GM21367 (cell line): Measurements from ENCODE around the gene PNPLA7.
"Not testable (repeated sequence)": the region's sequence is repeated elsewhere in the genome, so short reads cannot be mapped to it uniquely, and the experiment has no call there.

ENCODE experiments used
- ATAC-seq: cut with Tn5 transposase; IDR thresholded peaks from one replicate; pipeline ENCODE4 v1.9.1; 2021; ENCODE audit not compliant: unreplicated experiment

PNPLA7 gene

DNA sequence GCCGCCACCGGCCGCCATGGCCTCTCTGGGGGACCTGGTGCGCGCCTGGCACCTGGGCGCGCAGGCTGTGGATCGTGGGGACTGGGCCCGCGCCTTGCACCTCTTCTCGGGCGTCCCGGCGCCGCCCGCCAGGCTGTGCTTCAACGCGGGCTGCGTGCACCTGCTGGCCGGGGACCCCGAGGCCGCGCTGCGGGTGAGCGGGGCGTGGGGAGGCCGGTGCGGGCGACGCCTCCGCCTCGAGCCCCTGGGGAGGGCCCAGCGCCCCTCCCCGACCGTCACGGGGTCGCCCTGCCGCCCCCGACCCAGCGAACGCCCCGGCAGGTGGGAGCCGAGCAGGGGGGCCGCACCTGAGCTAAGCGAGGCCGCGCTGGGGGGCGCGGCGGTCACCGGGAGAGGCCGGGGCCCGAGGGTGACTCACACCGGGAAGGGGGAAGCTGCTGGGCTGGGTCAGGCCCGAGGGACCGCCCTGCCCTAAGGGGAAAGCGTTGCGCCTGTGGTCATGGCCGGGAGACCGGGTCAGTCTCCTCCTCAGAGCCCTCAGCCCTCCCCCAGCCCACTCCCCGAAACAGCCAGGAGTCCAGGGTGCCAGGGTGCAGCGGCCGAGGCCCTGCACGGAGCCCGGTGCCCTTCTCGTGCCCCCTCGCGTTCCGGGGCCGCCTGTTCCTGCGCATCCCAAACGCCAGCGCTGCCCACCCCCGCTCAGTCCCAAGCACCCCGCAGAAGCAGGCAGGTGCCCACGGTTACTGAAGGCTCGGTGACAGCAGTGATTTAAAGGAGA lies 126.5 kb downstream of the PNPLA7 start:
- peak; percentile 13 for ATAC-seq

DNA sequence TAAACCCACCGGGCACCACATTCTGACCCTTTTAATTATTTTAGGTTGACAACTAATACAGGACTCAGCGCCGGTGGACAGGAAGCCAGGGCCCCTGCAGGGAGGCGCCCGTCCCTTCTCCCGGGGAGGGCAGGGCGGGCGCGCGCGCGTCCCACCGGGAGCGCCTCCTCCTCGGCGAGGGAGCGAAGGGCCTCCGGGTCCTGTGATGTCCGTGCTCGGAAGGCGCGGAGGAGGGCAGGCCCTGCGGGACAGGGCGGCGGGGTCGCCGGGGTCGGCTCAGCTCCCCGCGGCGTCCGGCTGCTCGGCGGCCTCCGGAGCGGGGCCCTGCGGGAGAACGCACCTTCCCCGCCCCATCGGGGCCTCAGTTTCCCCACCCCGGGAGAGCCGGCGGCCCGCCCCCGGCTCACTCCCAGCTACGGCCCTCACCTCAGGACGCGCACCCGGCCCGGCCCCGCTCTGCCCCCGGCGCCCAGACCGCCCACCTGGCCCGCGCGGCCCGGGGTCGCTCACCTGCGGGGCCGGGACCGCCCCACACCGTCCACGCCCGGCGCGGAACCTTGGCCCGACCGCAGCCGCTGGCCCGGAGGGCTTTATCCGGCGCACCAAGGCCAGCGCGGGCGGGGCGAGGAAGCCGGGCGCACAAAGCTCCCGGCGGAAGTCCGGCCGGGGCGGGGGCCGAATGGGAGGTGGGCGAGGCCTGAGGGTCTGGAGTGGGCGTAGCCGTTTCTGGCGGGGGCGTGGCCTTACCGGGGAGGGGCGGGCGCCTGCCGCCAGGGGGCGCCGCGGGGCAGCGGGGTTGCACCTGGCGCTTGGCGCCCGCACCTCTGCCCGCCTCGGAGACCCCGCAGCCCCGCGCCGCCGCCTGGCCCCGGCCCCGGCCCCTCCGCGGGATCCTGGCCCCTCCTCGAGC lies 127.3 kb downstream of the PNPLA7 start, which contains the start of the genes EXD3 and NOXA1:
Gene EXD3, minus strand, starts transcription at position 559 of the 910 bp plus-strand sequence. CDS start 27,805 bp downstream, outside the sequence.
Gene NOXA1, plus strand, starts transcription at position 790 of the 910 bp plus-strand sequence. CDS start 137 bp downstream, outside the sequence.
- peak; percentile 79 for ATAC-seq

DNA sequence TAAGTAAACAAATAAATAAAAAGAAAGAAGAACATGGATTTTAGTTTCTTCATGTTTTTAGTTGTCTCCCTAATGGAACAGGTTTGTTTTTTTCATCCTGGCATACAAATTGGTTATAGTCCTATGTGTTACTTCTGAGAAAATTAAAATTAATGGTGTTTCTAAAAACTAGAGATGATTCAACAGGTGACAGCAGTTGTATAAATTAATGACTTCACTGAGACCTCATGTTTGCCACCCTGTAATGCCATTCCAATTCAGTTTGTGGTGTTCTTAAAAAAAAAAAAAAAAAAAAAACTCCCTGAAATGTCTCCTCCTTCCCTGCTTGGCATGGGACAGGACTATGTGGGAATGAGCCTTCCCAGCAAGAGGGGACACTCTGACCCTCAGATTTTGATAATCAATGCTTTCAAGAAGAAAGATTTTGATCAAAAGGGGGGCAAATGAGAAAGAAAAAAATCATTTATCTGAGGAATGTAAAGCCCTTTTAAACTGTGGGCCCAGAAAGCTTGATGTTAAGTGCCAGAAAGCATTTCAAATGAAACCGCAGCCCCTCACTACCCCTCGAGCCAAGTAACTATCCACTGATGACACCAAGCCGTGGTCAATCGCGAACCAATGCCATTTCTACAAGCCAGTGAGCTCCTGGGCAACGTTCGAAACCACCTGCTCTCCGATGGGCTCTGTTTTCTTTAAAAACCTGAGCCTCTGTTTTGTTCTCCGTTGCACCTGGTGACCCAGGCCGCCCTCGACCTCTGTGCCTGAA lies 128.2 kb downstream of the PNPLA7 start:
- no peak for ATAC-seq

DNA sequence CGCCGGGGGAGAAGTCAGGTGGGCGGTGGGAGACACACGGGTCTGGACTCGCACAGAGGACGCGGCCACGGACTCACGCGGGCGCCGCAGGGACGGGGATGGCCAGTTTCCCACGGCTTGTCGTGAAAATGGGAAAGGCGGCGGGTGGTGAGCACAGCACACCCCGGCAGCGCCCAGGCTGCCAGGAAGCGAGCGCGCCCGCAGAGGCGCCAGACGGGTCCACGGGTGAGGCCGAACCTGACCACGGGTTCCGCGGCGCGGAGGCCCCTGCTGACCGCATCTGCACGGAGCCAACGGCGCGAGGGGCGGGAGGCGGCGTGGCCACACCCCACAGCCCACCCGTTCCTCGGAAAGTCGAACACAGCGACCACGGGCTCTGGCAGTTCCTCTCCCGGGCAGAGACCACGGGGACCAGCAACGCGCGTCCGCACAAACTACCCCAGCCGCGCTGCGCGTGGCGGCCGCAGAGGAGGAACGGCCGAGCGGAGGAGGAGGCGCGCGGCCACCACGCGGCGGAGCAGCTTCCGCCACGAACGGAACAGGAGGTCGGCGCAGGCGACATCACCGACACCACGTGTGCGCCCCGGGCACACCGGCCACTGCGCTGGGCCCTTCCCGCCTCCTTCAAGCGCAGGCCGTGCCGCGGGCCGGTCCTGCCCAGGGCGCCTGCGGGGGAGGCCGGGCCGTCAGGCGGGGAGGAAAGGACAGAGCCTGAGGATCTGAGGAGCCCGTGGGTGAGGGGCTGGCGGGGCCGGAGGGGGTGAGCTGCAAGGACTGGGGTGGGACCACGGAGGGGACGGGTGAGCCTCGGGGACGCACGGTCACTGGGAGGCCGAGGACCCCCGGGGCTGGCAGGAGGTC lies 132.8 kb downstream of the PNPLA7 start:
- no peak for ATAC-seq

DNA sequence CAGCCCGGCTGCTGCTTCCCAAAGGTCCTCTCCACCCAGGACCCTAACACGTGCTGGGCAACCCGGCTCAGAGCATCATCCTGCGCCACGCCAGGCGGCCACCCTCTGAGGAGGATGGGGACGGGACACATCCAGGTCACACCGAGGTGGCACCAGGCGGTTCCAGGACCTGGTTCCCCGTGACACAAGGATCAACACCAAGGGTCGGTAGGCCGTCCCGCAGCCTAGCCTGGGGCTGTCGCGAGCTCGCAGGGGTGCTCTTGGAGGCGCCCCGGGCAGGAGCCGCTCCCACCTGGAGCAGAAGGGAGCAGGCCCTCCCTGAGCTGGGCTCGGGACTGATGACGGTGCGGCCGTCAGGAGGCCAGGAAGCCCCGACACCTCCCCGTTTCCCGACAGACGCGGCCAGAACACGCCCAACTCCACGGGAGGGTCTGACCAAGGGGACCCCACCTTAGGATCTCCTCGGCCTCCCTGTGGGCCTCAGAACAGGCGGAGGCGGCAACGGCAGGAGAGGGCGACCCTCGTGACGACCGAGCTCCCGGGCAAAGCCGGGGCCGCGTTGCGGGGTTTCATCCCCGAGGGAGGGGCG lies 133.5 kb downstream of the PNPLA7 start:
- ATAC-seq, result no peak

DNA sequence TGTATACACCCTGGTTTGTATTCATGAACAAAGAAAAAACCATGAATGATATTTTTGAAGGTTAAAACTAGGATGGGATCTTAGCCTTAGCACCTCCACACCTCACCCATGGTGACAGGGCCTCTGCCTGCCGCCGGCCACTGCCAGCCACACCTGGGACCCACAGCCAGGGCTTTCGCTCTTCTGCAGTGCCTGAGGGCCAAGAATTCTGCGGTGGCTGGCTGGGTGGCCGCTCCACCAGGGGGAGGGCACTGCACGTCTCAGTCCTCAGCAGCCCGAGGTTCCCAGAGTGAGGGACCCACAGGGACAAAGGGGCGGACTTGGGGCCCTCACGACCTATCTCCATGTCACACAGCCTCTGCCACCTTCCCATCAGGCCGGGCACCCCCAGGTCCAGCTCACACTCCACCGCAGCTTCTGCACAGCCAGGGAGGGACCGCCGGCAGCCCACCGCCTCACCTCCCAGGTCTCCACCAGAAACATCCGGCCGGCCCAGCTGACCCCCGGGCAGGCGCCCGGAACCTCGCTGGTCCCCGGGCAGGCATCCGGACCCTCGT lies 134.1 kb downstream of the PNPLA7 start:
- no peak for ATAC-seq

DNA sequence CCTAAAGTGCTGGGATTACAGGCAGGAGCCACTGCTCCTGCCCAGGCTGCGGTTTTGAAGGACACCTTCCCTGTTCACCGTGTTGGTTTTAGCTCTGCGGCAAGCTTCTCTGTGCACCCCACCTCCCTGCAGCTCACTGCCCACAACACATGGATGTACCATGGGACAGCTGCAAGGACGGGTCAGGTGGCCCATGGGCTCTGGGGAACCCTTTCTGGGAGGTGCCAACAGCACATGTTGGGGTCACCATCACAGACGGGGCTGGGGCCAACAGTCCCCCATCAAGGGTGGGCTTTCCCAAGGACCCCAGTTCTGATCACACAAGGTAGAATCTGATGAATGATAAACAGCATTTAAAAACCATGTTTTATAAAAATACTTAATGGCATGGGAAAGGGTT lies 134.8 kb downstream of the PNPLA7 start:
- no peak for ATAC-seq

DNA sequence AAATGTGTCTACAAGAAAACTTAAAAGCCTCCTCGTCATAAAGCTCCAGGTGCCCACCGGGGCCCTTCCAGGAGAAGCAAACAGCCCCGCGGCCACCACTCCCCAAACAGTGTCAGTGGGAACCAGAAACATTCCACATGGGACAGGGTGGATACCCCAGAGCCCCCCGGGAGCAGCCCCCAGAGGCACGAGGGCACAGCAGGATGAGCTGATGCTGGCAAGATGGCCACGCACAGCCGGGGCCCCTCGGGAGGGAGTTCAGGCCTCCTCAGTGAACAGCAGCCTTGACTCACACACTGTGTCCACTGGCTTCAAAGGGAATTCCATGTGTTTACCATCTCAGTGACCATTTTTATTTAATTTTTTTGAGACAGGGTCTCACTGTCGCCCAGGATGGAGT lies 137.8 kb downstream of the PNPLA7 start:
- ATAC-seq, result no peak

DNA sequence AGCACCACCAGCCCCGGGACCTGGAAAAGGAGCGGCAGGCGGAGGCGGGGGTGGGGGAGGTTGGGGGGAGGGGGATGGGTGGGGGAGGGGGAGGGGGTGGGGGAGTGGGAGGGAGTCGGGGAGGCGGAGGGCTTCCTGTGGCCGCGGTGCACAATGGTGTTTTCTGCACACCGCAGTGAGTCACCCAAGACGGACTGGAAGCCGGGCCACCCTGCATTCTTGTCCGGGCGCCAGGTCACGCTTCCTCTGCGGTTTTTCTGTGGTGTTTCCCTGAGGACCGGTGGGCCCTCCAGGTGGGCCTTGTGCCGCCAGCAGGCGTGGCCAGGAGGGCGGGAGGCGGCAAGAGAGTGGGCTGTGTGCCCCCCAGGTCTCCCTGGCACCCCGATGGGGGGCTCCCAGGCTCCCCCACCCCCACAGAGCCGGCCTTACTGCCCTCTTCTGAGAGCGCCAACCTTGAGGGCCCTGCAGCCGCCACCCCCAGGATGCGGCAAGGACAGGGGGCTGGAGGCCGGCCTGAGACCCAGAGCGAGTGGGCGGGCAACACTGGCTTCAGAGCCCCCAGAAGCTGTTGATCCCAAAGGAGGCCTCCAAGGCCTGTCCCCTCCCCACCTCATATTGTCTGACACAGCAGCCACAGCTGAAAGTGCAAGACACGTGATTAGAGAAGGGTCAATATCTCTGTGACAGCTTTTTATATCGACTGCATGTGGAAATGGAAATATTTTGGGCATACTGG lies 138.4 kb downstream of the PNPLA7 start:
- ATAC-seq, result no peak

DNA sequence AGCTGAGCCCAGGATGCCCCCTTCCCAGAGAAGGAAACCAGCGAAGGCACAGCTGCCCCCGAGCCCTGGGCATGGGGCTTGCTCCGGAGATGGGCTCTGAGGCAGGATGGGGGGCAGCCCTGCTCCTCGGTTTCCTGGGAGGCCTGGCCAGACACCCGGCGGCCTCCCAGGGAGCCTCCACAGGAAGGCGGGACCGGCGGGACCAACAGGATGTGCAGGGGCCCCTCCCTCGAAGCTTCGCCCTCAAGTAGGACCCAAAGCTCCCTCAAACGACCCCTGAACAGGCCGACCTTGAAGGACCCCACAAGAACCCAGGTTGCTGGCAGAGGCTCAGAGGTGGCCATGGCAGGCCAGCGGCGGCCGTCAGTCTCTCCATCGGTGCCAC lies 138.9 kb downstream of the PNPLA7 start:
- ATAC-seq, result no peak

DNA sequence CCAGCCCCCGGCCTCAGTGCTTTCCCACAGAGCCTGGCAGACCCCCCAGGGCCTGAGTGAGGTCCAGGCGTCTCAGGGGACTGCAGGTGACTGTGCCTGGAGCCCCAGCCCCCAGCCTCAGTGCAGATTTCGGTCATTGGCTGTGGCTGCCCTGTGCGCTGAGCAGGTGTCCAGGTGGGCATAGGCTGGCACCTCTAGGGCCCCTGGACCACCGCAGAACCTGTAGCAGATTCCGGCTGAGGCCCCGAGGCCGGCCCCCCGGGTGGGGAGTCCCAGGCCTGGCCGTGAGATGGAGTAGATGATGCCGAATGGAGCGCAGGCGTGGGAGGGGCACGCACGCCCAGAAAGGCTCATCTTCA lies 139.3 kb downstream of the PNPLA7 start:
- no peak for ATAC-seq

DNA sequence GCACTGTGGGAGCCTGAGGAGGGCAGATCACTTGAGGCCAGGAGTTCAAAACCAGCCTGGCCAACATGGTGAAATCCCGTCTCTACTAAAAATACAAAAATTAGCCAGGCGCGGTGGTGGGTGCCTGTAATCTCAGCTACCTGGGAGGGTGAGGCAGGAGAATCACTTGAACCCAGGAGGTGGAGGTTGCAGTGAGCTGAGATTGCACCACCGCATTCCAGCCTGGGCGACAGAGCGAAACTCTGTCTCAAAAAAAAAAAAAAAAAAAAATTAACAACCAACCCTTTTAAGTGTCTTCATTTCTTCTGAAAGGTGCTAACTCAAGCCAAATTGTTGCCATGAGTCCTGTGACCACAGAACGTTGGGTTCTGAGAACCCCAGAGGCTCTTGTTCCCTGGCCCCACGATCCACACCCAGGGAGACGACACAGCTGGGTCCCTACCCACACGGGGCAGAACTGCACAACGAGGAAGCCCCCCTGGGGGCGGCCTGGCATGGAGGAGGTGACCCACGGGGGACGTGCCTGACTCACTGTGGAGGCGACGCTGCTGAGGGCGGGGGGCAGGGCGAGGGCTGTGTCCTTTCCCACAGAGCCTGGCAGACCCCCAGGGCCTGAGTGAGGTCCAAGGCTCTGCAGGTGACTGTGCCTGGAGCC lies 139.8 kb downstream of the PNPLA7 start:
- not testable (repeated sequence) for ATAC-seq
